ENCODE data around the gene SYT11.
"Not testable (repeated sequence)": the region's sequence is repeated elsewhere in the genome, so short reads cannot be mapped to it uniquely, and the experiment has no call there.

The SYT11 gene

DNA sequence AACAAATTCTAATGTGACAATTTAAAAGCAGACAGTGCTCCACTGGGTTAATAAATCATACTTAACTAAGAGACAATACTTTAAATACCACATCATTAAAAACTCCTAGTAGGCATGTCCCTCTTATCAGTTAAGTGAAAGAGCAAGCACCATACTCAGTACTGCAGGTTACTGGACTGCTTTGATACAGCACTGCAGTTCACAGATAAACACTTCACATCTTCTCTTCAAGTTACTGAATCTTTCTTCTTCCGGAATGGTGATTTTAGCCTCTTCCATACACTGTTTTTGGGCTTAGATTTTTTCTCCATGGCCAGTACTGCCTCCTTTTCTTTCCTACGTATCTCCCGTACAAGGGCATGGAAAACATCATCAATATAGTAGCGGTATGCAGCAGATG, 40.8 kb downstream of the SYT11 start:
- no peak for DNase-seq

DNA sequence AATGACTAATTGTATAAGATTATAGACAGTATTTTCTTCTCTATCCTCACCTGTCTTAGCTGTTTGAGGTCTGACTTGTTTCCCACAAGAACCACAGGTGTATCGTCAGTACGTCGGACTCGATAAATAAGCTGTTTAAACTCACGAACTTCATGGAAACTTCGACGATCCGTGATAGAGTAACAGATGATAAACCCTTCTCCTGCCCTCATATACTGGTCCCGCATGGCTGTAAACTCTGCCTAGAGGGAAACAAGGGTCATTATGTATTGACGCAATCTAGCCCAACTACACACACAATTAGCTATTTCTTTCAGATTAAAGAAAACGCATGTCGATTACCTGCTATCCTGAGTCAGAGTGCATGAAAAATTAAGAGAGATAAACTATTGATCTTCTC, 44.9 kb downstream of the SYT11 start:
- no peak for DNase-seq

DNA sequence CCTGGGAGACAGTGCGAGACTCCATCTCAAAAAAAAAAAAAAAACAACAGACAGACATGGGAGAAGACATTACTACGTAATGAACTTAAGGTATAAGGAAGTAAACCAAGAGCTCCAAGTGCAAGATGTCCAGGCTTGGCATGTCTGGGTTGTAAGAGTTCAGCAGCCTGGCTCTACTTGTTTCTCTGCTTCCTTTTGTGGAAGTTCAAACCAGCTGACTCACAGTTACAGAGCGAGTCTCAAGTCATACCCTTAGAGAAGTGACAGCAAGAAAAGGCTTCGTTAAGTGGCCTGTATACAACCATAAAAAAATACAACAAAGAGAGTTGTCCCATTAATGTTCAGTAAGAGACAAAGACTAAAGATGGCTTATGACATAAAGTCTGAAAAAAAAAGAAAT, 50.5 kb downstream of the SYT11 start:
- DNase-seq: no peak

DNA sequence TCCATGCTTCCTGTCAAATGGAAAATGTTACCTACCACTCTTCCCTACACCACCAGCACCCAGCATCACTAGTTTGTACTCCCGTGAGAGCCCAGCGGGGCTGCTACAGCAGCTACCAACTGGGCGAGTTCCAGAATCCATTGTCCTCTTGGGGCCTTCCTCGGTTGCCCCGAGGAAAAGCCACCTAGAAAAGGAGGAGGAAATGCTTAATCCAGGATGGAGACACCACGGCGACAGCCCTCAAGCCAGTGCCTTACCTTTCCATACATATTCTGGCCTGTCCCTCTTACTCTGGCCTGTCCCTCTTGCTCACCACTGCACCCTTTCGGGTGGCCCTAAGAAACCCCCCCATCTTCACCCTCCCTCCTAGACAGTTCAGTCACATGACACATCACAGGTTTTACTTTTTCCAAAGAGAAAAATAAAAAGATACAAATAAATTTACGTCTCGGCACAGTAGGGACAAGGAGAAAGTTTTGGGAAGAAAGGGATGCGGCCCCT, 51.3 kb downstream of the SYT11 start:
- DNase-seq: no peak

DNA sequence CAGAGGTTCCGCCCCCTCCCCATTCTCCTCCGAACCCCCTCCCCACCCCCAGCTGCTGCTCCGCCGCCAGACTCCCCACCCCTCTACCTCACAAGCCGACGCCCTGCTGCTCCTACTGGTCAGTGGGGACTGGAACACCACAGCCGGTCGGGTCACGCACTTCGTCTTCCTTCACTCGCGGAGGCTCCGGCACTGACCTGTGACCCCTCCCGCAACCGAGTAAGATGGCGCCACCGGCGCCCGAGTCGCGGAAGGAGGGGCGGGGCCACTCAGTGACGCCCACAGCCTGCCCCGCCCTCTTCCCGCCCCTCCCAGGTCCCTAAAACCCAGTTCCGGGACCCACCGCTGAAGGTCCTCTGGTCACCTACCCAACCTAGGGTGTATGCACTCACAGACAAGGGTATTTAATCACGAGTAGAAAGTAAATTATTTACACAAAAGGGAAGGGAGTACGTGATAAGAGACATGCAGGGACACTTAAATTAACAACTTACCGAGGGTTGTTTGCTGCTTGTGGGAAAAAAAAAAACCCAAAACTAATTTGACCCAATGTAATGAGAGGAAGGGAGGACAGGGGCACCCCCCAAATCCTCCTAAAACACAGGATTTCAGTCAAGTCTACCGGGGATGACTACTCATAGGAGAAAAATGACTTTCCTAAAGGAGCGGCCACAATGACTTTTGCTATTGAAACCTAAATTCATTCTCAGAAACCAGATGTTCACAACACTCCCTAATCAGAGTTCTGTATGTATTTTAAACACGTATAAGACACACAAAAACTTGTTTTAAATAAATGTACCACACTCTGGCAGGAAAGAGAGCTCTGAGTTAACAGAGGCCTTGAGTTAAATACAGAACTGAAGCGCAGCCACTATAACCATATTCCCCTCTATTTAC, 52.0 kb downstream of the SYT11 start, which contains the start of gene RIT1:
RIT1 (minus strand) TSS at position 194 of the 900 bp plus-strand sequence. CDS start 588 bp downstream, outside the sequence.
- peak; percentile 44 to 77 (median 62) for DNase-seq

DNA sequence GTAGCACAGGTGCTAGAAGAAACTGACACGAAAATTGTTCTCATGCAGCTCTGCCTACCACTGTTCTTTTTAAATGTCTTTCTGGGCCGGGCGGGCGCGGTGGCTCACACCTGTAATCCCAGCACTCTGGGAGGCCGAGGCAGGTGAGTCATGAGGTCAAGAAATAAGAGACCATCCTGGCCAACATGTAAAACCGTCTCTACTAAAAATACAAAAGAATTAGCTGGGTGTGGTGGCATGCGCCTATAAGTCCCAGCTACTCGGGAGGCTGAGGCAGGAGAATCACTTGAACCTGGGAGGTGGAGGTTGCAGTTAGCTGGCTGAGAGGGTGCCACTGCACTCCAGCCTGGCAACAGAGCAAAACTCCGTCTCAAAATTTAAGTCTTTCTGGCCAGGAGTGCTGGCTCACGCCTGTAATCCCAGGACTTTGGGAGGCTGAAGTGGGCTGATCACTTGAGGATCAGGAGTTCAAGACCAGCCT, 52.7 kb downstream of the SYT11 start:
- DNase-seq: no peak

DNA sequence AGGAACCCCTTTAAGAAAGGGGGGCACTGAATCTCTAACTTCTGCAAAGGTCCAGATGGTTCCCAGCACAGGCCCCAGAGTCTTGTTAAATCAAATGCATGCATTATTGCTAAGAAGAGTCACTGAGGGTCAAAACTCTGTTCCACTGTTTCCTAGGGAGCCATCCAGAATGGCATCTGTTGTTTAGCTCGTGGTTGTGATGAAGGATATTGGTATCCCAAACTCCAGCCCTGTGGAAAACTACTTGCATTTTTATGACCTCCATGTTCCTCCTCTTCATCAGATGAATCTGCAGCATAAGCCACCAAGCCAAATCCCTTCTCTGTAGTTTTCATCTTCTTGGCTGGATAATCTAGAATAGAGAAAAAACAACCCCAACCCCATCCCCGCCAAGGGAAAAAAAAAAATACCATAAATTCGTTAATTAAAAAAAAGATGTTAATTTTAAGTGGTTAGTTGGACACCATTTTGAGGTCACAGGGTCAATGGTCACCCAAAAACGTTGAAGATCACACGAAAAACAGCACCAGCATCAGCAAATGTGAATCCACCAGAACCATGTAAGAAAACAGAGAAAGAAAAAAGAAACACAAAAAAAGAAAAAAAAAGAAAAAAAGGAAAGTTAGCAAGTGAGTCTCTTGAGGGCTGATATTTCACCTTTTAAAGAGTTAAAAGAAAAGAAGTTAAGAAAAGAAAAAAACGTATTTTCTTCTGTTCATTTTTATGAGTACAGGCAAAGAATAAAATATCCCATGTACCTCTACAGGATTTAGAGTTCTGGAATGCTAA, 54.8 kb downstream of the SYT11 start:
- no peak for DNase-seq

DNA sequence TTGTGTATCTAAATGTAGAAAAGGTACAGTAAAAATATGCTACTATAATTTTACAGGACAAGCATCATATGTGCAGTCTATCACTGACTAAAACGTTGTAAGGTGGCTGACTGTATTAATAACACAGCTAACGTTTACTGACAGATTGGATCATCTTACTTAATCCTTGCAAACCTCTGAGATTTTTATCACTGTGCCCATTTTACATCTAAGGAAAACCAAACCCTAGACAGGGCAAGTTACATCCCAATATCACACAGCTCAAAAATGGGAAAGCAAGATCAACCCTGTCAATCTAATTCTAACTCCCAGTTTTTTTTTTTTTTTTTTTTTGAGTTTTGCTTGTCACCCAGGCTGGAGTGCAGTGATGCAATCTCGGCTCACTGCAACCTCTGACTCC, 59.3 kb downstream of the SYT11 start:
- no peak for DNase-seq

DNA sequence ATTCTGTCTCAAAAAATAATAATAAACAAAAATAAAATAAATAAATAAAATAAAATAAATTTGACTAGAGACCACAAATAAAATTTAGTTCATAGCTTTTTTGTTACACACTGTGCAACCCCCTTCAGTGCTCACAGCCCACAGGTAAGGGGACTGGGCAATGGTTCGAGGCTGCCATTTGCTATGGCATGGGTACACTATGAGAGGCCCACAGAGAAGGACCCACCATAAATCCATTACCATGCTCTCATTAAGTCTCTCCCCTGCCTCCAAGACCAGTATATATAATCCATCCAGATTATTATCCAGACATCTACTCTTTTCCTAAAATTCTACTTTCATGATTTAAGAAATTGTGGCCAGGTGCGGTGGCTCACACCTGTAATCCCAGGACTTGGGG, 60.4 kb downstream of the SYT11 start:
- DNase-seq: no peak

DNA sequence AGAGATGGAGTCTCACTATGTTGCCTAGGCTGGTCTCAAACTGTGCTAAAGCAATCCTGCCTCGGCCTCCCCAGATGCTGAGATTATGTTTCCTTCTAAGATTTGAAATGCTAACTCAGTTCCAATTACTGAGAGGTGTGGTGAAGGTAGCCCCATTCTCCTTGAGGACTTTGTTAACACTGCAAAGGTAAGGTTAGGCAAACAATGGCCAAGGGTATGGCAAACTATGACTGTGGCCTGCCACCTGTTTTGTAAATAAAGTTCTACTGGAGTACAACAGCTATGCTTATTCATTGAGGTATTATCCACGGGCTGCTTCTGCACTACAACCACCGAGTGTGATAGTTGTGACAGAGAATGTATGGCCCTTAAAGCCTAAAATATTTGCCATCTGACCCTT, 61.4 kb downstream of the SYT11 start:
- no peak for DNase-seq

DNA sequence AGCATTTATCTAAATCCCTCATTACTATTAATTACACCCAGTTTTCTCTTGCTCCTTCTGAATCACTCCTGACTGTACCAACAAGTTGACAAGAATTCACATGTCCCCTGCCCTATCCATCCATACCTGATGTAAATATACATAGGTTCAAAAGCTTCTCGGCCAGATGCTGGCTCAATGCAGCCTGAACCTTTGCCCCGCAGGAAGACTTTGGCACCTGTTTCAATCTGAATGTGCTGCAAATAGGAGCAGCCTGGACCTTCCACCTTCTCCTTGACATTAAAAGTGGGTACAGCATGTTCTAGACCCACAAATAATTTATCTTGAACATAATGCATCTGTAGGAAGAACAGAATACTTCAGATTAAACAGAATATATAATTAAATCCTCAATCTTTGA, 66.1 kb downstream of the SYT11 start:
- DNase-seq: no peak

DNA sequence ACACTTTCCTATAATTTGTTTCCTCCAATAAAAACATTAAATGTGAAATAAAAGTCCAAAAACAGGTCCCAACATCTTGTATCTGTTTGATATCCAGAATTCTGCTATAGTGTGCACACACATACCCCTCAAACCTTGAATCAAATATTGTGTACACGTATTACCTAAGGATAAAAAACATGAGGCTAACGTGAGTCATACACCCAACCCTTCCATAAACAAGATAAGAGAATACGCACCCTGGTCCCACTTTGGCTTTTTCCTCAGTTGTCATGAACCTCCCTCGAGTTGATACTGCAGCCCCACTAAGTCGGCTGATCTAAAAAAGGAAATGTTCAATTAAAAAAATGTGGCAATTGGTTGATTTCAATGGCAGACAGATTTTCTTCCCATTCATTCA, 69.7 kb downstream of the SYT11 start:
- no peak for DNase-seq

DNA sequence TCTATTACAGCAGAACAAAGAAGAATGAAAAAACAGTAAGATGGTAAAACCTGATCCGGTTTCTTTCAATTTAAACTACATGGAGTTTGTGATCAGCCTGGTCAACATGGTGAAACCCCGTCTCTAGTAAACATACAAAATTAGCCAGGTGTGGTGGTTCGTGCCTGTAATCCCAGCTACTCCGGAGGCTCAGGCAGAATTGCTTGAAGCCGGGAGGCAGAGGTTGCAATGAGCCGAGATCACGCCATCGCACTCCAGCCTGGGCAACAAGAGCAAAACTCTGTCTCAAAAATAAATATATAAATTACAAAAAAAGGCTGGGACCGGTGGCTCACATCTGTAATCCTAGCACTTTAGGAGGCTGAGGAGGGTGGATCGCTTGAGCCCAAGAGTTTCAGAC, 71.4 kb downstream of the SYT11 start:
- DNase-seq: not testable (repeated sequence)

DNA sequence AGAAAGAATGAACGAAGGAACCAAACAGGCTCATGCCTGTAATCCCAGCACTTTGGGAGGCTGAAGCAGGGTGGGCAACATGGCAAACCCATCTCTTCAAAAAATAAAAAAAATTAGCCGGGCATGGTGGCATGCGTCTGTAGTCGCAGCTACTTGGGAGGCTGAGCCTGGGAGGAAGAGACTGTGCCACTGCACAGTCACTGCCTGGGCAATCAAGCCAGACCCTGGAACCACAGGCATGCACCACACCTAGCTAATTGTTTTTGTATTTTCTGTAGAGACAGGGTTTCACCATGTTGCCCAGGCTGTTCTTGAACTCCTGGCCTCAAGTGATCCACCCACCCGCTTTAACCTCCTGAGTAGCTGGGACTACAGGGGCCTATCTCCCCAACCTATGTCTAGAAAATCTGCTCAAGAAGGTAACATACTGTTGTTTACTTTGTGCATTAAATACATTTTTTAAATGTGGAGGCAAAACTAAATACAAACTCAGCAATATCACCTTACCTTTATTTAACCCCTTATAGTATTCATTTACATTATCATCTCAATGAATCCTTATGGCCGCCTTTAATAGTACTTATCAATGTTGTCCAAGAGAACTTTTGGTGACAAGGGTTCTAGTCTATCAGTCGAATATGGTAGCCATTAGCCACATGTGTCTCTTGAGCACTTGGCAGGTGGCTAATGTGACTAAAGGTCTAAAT, 72.1 kb downstream of the SYT11 start:
- DNase-seq: no peak

DNA sequence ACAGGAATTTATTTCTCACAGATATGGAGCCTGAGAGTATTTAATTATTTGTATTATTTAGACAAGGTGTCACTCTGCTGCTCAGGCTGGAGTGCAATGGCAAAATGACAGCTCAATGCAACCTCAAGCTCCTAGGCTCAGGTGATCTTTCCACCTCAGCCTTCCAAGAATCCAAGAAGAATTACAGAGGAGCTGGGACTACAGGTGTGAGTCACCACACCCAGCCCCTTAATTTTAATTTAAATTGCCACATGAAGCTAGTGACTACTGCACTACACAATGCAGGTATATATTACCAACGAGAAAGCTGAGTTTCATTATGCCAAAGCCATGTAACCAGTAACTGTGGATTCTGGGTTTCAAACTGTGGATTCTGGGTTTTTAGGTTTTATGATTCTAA, 72.7 kb downstream of the SYT11 start:
- DNase-seq: no peak

DNA sequence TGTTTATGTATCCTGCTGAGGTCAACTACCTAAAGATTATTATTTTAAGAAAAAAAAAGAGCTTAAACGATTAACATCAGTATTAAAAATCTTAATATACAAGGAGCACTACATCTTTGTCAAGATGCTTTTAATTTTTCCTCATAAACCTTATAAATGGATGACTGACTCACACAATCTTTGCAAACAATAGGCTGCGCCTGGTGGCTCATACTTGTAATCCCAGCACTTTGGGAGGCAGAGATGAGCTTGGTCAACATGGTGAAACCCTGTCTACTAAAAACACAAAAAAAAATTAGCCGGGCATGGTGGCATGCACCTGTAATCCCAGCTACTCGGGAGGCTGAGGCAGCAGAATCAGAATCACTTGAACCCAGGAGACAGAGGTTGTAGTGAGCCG, 73.1 kb downstream of the SYT11 start:
- DNase-seq: no peak

DNA sequence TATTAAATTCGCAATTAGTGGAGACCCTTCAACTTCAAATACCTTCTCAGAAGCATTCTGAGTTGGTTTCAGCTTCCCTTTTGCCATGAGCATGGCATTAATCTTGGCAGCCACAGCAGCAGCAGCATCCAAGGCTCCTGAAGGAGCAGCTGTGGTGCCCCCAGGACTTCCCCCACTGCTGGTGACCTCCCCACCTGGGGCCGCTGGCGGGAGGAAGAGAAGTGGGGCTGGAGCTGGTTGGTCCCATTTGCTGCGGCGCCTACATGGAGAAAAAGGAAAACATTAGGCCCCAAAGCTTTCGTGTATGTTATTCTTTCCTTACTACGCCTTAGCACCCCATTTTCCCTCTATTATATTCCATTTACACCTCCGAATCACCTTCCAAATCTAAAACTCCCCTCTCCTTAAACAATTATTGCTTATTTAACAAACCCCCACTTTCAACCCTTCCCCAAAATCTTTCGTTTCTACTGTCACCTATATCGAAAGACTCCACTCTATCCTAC, 74.3 kb downstream of the SYT11 start:
- no peak for DNase-seq

DNA sequence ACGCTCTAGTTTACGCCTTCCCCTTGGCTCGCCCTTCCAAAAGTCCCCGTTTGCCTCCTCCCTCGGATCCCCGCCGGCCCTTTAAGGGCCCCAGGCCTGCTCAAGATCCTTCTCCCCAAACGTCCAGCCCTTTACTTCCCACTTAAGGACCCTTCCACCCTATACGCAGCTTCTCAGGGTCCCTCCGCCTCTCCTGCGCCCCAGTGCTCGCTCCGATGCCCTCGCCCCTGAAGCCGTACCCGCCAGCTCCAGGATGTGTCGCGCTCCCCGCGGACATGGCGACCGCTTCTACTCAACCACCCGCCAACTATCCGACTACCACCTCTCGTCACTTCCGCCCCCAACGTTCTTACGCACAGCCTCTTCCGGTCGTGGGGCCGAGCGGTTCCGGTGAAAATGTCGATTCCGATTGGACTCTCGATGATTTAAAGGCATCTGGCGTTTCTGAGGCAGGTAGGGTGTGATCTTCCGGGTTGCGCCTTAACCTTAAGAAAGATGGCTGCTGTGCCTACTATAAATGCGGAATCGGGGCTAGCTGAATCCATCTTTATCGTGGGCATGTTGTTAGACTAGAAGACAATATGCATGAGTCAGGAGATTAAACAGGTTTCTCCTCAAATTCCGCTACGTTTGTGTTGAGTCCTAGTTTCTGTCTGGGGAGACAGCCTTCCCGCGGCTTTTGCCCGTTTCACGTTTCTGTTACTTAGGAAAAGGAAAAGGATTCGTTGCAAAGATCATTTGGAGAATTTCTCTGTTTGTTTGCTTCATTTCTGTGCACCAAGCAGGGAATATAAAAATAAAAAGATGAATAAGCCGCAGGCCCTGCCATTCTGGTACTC, 74.9 kb downstream of the SYT11 start, which contains the start of gene KHDC4:
KHDC4 (minus strand) TSS at position 317 of the 839 bp plus-strand sequence; CDS start at position 277, 40 bp downstream.
- peak; percentile 77 to 88 (median 81) for DNase-seq
